Dermis blood vessel endothelial cell (primary cell): Measurements from ENCODE around the gene FOXN3. TPM values are rescaled to one million over a fixed set of nuclear protein-coding genes. Genes with fewer than 3 reads are reported as not detected.
"Not testable (repeated sequence)": the region's sequence is repeated elsewhere in the genome, so short reads cannot be mapped to it uniquely, and the experiment has no call there.

Experiments
- DNase-seq: peaks from one replicate; pipeline ENCODE4 v3.0.0; 2010
- total RNA-seq: library from RNA; depleted of rRNA; stranded (reverse); fragments of >200 nt; gene quantifications from 2 replicates; pipeline ENCODE4 v1.2.3, GENCODE V29; 2014

The FOXN3 gene
- total RNA-seq, 1 donor from 2014 or later: 25.9 TPM

- no peak for DNase-seq
These were observed 293.2 kb downstream of the FOXN3 start for GRCh38 chr14:89123851-89124250.

- DNase-seq: no peak
These were observed 293.8 kb downstream of the FOXN3 start for GRCh38 chr14:89123215-89123614.

GRCh38 chr14:89121968-89122620 is 294.9 kb downstream of the FOXN3 start:
- no peak for DNase-seq

- no peak for DNase-seq
These were observed 300.0 kb downstream of the FOXN3 start for GRCh38 chr14:89117012-89117411.

GRCh38 chr14:89114109-89114508 is 302.9 kb downstream of the FOXN3 start:
- DNase-seq: no peak

GRCh38 chr14:89112720-89113119 is 304.3 kb downstream of the FOXN3 start:
- no peak for DNase-seq

- DNase-seq: not testable (repeated sequence)
These were observed 305.1 kb downstream of the FOXN3 start for GRCh38 chr14:89111766-89112543.

GRCh38 chr14:89111232-89111631 is 305.8 kb downstream of the FOXN3 start:
- DNase-seq: not testable (repeated sequence)

- no peak for DNase-seq
These were observed 306.9 kb downstream of the FOXN3 start for GRCh38 chr14:89110110-89110509.

GRCh38 chr14:89108608-89109007 is 308.4 kb downstream of the FOXN3 start:
- no peak for DNase-seq

GRCh38 chr14:89107626-89108025 is 309.4 kb downstream of the FOXN3 start:
- DNase-seq: no peak
